GM18499 (cell line): Measurements from ENCODE around the gene TCF21.

Experiments used
- ATAC-seq: cut with Tn5 transposase; IDR thresholded peaks from one replicate; pipeline ENCODE4 v1.9.1; 2021; ENCODE audit warnings: moderate number of reproducible peaks; ENCODE audit not compliant: insufficient read depth, unreplicated experiment

TCF21 gene

DNA sequence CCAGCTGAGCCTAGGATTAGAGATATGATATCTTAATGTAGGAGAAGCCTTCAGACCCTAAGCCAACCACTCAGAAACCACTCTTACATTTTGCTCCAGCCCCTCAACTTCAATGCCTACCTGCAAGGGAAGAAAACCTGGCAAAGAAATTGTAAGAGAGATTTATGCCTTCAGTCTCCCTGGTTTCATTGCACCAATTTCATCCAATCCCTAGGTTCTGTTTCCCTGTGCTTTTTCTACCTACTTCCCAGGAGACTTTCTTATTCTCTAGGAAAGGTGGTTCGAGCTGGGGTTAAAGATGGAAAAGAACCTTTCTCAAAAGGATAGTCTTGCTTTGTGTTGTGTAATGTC is 1.1 kb upstream of the TCF21 start:
- no peak for ATAC-seq

DNA sequence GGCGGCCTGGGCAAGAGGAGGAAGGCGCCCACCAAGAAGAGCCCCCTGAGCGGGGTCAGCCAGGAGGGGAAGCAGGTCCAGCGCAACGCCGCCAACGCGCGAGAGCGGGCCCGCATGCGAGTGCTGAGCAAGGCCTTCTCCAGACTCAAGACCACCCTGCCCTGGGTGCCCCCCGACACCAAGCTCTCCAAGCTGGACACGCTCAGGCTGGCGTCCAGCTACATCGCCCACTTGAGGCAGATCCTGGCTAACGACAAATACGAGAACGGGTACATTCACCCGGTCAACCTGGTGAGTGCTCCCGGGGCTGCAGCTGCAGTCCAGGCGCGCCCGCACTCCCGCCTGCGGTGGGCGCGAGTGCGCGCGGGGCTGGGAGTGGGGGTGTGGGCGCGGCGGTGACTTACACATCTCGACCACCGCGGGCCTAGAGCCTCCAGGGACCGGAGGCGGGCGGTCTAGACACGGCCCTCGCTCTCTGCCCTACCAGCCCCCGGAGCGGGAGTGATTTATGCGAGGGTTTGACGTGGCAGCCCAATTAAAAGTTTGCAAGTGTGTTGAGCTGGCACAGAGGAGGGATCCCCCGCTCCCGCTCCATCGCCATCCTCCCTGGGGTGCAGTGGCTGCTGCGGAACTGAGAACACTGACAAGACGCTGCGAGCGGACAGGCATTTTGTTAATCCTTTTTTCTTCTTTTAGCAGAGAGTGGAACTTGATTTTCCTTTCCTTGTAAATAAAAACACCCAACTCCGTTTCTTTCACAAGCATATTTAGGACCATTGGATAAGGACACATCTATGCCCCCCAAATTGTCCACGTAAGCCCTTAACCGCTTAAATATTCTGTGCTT is 867 bp downstream of the TCF21 start:
- no peak for ATAC-seq

DNA sequence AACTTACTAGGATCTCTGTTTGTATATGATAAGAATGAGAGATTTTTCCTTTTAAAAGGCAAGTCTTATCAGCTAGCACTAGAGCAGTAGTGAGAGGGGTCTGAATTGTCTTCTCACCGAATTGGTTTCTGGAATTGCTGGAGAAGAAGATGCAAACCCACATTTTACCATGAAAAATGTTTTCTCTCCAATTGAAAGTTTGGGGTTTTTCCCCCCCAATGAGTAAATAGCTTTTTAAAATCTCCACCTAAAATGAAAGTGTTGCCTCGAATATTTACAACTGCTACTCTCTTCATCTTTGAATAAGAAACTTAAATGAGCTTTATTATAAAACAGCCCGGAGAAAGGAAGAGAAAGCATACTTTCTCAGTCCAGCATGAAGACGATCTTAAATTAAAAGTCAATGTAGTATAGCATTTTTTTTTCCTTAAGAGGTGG is 1.8 kb downstream of the TCF21 start:
- ATAC-seq: no peak

DNA sequence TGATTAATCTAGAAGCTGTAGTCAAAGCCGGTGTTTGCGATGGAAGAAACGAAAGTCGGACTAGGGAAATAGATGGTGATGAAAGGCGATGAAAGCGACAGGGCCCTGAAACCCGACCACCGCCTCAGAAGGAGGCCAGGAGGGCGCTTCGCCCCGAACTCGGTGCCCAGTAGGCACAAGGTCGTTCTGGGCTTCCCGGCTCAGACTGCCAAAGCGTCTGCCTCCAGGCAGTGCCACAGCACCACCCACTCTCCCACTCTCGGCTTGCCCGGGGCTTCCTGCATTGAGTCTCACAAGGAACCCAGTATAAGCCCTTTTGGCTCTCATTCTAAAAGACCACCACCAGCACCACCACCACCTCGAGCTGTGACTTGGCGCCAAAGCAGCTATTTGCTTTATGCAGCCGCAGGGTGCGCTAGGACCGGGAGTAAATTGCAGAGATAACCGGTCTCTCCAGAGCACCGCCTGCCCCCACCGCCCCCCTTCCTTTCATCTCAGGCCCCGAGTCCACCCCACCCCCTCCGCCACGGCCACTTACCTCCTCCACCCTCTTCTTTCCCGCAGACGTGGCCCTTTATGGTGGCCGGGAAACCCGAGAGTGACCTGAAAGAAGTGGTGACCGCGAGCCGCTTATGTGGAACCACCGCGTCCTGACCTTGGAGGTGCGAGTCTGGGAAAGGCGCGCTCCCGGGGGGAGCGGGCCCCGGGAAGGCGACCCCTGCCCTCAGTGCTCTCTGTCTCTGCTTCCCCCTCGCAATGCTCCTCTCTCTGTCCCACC is 2.4 kb downstream of the TCF21 start:
- ATAC-seq: no peak

DNA sequence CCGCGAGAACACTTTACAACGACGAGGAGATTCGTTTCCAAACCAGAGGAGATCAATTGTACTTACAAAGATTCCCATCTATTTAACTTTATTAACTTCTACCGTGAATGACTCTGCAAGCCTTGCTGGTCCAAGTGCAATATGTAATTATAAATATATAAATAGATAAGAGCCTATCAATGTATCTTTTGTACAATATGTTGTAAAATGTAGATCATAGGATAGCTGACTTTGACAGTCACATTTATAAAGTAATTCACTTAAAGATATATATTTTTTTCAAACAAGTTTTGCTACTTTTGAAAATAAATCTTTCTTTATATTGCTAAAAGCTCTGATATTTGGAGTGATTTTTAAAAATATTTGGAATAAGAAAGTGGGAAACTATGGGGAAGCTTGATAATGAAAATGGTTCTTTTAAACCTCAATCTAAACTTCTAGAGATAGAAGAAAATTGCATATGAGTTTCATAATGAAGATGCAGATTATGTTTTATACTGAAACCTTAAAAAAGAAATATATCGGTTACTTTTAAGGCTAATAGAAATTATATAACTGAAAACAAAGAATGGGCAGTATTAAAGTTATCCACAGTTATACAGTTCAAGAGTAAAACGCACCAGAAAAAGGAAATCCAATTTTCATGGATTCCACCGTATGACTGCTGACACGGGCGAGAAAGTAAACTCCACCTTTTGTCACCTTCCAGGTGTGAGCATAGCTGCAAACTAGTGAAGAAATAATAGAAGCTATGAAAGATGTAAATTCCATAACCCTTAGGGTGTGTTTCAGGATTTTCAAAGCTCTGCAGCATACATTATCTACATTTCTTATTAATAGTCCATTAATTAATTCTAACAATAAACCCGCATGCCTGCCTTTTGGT is 3.3 kb downstream of the TCF21 start:
- no peak for ATAC-seq

DNA sequence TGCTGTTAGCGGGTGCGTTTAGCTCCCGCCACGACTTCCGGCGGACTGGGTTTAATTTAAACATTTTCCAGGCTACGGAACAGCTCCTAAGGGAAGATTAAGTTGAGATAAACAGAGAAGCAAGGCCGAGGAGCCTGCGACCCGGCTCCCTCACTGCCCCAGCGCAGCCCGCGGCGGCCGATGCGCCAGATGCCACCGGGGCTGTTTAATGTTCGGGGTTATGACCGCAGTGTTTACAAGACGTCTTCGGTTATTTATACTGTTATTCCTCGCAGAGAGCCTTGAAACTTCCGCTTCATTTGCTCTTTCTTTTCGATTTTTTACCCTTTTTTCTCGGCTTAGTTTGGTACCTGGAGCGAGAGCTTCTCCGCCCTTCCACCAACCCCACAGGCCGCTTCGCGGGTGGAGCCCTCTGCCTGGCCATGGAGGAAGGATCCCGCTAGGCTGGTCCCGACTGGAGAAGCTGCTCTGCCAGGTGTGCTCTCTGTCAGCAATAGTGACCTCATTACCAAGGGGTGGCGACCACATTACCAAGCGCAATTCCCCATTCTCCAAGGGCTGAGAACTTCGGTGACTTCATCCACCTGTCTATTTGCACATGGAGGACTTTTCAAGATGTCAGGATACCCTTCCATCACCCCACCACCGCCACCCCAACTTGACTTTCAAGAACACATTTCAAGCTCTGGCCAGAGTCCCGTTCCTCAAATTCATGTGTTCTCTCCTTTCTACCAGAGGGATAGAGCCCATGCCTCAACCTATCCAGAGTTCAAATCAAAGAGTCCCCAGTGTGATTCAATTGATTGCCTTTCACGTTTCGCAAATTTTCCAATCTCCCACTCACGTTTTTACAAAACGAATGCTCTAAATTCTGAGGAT is 4.1 kb downstream of the TCF21 start:
- no peak for ATAC-seq

DNA sequence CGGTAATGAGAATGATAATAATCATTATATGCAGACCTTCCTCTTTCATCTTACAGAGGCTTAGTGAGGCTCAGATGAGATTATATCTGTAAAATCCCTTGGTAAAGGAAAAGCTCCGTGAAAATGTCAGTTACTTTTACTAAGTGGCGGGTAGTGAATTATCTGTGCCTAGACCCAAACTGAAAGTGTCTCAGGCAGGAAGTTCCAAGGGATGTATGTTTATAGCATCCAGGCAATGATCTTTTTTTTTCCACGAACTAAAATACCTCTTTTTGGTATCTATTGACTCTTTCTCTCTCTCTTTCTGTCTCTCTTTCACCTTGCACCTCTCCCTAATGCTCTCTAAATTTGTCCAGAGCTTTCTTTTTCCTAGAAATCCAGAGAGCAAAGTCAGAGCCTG is 5.0 kb downstream of the TCF21 start:
- ATAC-seq: no peak

DNA sequence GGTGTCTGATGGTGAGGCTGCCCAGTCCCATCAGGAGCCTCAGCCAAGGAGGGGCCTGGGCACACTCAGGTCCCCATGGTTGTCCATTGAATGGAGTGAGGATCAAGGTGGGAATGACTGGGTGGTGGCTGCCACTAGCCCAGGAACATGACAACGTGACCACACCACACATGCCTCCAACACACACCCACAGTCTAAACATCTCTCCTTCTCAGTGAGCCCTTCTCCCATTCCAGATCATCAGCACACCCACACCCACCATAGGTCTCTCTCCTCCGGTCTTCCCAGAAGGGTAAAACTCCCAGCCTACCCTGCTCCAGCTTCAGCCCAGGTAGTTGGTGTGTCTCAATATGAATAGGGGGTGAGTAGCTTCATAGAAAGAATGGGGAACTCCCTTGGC is 5.5 kb downstream of the TCF21 start:
- ATAC-seq: no peak

DNA sequence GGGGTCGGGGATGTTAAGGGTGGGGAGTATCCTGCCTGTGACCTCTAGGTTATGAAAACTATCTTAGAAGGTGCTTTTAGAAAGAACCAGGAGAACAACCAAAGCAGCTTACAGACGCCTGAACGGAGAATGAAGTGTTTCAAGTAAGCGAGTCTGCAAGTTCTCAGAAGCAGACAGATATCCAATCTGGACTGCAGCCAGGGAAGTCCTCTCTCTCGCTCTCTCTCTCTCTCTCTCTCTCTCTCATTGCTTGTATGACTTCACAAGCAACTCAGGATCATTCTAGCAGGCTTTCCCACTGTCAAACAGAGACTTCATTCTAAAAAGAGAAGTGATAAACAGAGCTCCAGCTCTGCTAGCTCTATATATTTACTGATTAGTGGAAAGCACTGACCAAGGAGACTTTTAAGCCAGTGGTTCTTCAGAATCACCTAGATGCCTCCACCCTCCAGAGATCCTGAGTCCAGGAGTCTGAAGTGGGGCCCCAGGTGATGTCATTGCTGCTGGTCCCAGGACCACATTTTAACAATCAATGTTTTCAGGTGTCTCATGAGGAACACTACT is 6.0 kb downstream of the TCF21 start:
- ATAC-seq: no peak

DNA sequence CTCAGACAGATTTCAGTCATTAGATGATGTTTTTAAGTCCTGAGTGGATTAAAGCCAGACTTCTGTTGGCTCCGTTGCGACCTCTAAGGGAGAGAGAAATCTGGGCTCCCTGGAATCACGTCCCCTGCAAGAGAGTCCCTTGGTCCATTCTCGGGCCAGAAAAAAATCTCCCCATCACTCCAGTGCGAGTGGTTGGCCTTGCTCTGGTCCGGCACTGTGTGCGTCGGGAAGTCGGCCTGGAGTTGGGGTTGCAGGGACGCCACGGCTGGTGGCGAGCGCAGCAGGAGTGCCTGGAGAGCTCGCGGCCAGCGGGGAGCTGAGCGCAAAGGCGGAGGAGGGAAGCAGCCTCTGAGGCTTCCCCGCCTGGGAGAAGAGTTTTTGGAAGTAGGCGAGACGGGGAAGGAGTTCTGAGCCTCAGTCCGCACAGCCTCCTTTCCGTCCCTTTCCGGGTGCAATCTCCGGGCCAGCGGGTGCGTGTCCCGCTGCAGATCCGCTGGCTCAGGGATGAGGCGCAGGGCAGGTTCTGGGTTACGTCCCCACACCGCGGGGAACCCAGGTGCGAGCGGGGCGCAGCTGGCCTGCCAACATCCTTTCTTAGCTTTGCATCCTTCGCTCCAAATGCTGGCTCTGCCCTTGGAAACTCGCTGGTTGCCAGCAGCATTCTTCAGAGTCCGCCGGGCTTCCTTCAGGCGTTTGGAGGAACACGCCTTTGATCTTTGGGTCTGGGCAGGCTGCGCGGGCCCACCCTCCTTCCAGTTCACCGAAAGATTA is 6.8 kb downstream of the TCF21 start:
- no peak for ATAC-seq

DNA sequence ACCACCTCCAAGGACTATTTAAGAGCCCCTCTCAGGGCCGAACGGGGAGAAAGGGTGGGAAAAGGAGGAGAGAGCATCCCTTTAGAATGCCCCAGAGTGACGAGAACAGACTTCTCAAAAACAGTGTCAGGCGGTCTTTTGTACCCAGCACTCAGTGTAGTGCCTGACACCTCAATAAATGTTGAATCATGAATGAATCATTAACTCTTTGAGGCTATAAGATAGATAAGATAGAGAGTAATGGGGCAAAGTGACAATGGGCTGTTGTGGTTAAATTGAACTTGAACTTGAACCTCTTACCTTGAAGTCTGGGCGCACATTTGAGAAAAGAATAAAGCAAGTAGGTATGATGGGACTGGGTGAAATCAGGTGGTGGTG is 7.4 kb downstream of the TCF21 start:
- ATAC-seq: no peak

DNA sequence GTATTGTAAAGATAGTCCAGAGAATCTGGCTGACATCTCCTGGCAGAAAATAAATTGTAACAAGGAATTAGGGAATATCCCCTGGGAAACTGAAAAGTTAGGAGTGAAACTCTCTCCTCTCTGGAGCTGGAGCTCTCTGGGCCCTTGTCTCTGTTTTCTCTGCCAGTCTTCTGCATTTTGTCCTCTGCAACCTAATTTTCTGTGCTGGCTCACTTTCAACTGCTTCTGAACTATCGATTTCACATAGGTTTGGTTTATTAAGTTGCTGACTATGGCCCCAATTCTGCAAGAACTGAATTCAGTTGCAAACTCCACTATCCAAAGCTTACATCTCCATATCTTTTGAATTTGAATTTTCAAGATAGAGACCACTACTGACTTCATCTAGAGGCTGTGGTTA is 9.3 kb downstream of the TCF21 start:
- ATAC-seq: no peak

DNA sequence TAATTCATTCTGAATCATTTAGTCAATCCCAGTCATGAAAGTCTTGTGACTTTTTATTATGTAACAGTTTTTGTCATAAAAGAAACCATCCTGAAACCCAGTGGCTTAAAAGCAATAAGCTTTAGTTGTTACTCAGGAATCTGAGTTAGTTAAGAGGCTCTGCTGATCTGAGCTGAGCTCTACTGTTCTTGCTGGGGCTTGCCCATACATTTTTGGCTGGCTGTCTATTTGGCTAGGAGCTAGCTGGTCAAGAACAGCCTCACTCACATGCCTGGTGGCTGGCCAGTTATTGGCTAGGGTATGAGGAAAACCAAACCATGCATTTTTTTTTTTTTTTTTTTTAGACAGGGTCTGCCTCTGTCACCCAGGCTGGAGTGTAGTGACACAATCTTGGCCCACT is 10.6 kb downstream of the TCF21 start:
- ATAC-seq: no peak

DNA sequence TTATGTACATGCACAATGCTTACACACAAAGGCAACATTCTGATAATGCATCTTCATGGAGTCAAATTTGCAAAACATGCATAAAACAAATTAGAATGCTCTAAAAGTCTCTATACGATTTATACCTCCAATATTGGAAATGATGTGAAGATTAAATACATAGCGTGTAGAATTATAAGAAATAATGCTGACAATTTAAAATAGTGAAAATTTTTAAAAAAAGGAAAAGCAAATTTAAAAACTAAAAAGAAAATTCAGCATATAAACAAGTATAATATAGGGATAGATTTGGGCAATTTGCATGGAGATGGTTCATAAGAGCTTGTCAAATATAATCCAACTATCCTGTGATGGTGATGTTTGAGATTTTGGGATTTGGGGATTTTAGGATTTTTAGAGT is 14.9 kb downstream of the TCF21 start:
- no peak for ATAC-seq

DNA sequence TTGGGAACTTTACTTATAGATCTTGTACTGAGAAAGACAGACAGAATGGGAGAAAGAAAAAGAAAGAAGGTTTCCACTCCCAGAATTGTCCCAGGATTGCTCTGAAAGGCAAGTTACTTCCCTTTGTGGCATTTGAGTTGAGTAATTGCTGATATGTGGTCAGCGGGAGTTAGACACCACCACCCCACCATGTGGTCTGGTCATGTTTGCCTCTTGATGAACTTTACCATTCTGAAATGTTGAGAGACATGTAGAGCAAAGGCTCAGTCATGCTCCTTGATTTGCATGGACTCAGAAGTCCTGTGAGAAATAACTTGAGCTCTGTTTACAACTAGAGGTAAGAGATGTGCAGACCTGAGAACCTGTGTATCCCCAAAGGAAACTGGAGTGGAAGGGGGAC is 17.1 kb downstream of the TCF21 start:
- no peak for ATAC-seq

DNA sequence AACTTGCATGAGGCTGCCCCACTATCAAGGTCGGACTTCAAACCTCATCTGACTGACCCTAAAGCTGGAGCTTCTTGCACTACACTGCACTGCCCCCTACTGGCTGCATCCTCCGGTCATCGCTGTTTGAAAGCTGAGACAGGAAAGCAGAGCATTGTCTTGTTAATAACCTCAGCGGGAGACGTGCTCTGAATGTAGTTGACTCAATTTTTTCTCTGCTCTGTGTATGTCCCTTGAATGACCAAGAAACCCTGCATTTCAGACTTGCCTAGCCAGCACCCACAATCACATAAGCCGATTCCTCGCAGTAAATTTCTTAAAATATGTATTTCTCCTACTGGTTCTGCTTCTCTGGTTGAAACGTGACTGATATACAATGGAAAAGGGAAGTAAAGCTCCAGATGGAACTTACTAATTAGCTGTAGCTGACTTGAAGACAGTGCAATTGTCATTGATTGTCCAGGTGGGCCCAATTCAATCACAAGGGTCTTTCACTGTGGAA is 27.8 kb downstream of the TCF21 start:
- ATAC-seq: peak; percentile 56

DNA sequence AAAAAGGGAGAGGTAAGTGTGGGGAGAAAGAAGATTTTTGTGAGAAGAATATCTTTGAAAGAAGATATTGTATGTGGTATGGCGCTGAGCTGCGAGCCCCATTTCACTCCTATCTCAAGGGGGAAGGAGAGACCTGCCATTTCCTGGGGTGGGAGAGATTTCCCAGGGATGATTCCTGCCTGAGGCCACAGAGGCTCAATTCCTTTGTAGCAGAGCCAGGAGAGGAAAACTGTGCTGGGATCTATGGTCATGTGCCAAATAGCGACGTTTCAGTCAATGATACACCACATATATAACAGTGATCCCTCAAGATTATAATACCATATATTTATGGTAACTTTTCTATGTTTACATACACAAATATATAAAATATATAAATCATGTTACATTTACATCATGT is 28.9 kb downstream of the TCF21 start:
- ATAC-seq: no peak

DNA sequence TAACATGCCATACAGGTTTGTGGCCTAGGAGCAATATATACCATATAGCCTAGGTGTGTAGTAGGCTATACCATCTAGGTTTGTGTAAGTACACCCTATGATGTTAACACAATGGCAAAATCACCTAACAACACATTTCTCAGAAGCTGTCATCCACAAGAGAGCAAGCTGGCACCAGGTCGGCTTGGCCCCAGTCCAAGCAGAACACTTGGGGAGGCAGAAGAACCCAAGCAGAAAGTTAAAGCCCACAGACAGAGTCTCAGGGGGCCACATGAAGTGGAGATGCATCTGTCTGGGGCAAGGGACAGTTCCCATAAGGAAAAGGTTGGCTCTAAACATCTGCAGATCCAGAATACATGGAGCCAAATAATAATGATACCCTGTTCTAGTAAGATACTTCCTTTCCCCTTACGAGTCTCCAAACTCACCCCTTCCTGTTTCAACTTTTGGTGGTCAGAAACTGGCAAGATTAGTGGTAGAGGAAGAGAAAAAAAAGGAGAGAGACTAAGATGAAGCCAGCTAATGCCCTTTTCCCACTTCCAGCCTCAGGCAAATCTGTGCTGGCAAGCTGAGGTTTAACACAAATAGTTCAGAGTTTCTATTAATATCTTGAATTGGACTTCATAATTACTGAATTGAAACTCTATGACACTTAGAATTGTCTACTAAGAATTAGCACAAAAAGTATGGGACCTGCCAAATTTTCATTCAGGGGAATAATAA is 29.5 kb downstream of the TCF21 start:
- no peak for ATAC-seq
